ENCODE data around the gene SLC17A8. TPM values are rescaled to one million over a fixed set of nuclear protein-coding genes. Genes with fewer than 3 reads are reported as not detected.

Gene SLC17A8
- total and polyA plus RNA-seq, 4 donors: 0.08 to 3.9 (median 0.24) TPM

DNA sequence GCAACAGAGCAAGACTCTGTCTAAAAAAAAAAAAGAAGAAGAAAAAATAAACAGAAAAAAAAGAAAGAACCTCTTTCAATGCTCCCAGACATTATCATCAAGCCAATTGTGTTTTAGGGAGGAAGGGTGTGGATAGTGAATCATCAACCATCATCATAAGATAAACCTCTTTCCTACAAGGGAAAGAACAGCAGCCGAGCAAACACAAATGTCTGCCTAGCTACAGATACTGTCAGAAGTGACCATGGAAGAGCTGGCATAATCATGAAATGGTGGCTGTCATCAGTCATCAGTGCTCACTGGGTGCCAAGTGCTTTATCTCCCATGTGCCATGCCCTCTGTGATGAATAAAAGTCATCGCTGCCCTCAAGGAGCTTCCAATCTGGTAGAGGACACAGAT, 46.6 kb downstream of the SLC17A8 start:
- H3K27ac ChIP-seq (ENCODE audit: low read depth in 1 of 2, low read length in 2 of 2): no peak overlapping the region
- no peak overlapping the region for H3K9ac ChIP-seq (ENCODE audit: low read depth in 1 of 2, low read length in 2 of 2)
- no peaks in the 10 kb centered on the region for H3K4me1 ChIP-seq (ENCODE audit: control insufficient read depth in 4 of 4, insufficient read depth in 4 of 4, low read length in 3 of 4)
- DNase-seq (ENCODE audit: low spot score): no peak
- TF ChIP-seq, protein P1, sequence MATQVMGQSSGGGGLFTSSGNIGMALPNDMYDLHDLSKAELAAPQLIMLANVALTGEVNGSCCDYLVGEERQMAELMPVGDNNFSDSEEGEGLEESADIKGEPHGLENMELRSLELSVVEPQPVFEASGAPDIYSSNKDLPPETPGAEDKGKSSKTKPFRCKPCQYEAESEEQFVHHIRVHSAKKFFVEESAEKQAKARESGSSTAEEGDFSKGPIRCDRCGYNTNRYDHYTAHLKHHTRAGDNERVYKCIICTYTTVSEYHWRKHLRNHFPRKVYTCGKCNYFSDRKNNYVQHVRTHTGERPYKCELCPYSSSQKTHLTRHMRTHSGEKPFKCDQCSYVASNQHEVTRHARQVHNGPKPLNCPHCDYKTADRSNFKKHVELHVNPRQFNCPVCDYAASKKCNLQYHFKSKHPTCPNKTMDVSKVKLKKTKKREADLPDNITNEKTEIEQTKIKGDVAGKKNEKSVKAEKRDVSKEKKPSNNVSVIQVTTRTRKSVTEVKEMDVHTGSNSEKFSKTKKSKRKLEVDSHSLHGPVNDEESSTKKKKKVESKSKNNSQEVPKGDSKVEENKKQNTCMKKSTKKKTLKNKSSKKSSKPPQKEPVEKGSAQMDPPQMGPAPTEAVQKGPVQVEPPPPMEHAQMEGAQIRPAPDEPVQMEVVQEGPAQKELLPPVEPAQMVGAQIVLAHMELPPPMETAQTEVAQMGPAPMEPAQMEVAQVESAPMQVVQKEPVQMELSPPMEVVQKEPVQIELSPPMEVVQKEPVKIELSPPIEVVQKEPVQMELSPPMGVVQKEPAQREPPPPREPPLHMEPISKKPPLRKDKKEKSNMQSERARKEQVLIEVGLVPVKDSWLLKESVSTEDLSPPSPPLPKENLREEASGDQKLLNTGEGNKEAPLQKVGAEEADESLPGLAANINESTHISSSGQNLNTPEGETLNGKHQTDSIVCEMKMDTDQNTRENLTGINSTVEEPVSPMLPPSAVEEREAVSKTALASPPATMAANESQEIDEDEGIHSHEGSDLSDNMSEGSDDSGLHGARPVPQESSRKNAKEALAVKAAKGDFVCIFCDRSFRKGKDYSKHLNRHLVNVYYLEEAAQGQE (IDR thresholded peaks at IDR 0.05): no peak
- no peaks in the 10 kb centered on the region for H3K36me3 ChIP-seq (ENCODE audit: control insufficient read depth in 4 of 4, insufficient read depth in 3 of 4, low read depth in 1 of 4, low read length in 3 of 4)
- H3K9me3 ChIP-seq (ENCODE audit: control insufficient read depth in 4 of 4, low read length in 3 of 4): no peaks in the 10 kb centered on the region
- H3K4me3 ChIP-seq (ENCODE audit: low read depth in 1 of 3, low read length in 3 of 3): no peak overlapping the region
- H3K27me3 ChIP-seq (ENCODE audit: control insufficient read depth in 4 of 4, insufficient read depth in 4 of 4, low read length in 3 of 4): no peaks in the 10 kb centered on the region
- 89% methylated on average over 2 of the region's 2 CpGs for WGBS

DNA sequence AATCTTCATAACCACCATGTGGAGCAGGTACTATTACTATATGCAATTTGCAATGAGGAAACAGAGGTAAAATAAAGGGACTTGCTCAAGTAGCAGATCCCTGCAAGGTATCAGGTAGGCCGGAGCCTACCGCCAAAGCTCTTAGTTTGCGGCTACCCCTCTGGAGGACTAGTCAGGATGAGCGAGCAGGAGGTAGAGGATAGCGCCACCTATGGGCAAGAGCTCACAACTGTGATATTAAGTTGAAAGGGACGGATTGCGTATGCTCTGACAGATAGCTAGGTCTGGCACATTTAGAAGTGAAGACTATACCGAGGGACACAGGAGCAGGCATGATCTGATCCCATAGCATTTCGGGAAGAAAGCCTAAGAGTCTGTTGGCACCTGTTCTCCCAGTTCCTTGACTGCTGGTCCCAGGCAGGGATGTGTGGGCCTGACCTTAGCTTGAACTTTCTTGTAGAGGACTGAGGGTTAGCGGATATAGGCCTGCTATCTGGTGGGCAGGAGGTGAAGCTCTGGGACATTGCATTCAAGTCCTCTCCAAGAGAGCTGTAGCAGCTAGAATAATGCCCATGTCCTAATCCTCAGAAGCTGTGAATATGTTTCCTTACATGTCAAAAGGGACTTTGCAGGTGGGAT, 48.0 kb downstream of the SLC17A8 start:
- no peaks in the 10 kb centered on the region for H3K4me1 ChIP-seq (ENCODE audit: control insufficient read depth in 4 of 4, insufficient read depth in 4 of 4, low read length in 3 of 4)
- no peaks in the 10 kb centered on the region for H3K27me3 ChIP-seq (ENCODE audit: control insufficient read depth in 4 of 4, insufficient read depth in 4 of 4, low read length in 3 of 4)
- peak; percentile 50 for DNase-seq (ENCODE audit: low spot score)
- no peak overlapping the region for H3K9ac ChIP-seq (ENCODE audit: low read depth in 1 of 2, low read length in 2 of 2)
- 82% methylated on average over 10 of the region's 10 CpGs for WGBS
- H3K4me3 ChIP-seq (ENCODE audit: low read depth in 1 of 3, low read length in 3 of 3): no peak overlapping the region
- no peaks in the 10 kb centered on the region for H3K36me3 ChIP-seq (ENCODE audit: control insufficient read depth in 4 of 4, insufficient read depth in 3 of 4, low read depth in 1 of 4, low read length in 3 of 4)
- TF ChIP-seq EGR1 (IDR thresholded peaks at IDR 0.05; ENCODE audit: low read depth in 2 of 2) (no peak), RAD21 (IDR thresholded peaks at IDR 0.05) (peak in 1 of 2 donors; percentile 40)
- no peak overlapping the region for H3K27ac ChIP-seq (ENCODE audit: low read depth in 1 of 2, low read length in 2 of 2)
- H3K9me3 ChIP-seq (ENCODE audit: control insufficient read depth in 4 of 4, low read length in 3 of 4): no peaks in the 10 kb centered on the region

DNA sequence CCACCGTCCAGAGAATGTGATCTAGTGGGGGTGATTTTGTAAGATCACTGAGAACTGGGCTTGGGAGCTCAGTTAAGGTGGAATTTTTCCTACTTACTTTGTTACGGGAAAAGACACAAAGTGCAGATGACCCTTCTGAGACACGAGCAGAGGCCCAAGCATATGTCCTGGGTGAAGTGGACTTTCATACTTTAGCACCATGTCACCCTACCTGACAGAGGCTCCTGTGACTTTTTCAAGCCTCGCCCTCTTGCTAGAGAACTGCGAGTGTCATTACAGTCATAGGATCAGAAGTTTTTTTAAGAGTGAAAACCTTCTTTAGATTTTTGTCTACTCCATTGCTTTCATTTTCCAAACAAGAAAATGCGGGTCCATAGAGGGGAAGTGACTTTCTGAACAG, 56.1 kb downstream of the SLC17A8 start:
- H3K4me1 ChIP-seq (ENCODE audit: control insufficient read depth in 4 of 4, insufficient read depth in 4 of 4, low read length in 3 of 4): peaks cover 0 to 3% (median 0%) of the 10 kb centered on the region in 4 donors
- H3K4me3 ChIP-seq (ENCODE audit: low read depth in 1 of 3, low read length in 3 of 3): no peak overlapping the region
- H3K27me3 ChIP-seq (ENCODE audit: control insufficient read depth in 4 of 4, insufficient read depth in 4 of 4, low read length in 3 of 4): no peaks in the 10 kb centered on the region
- DNase-seq (ENCODE audit: low spot score): no peak
- TF ChIP-seq SP1 (IDR thresholded peaks at IDR 0.05): no peak
- TF ChIP-seq TAF1 (conservative IDR thresholded peaks at IDR 0.05): no peak
- no peak for TF ChIP-seq RAD21 (IDR thresholded peaks at IDR 0.05)
- TF ChIP-seq CTCF (IDR thresholded peaks at IDR 0.05; ENCODE audit: low read depth, low read length, missing input control): no peak
- no peak for TF ChIP-seq NR2F2 (IDR thresholded peaks at IDR 0.05)
- no peak for TF ChIP-seq EGR1 (IDR thresholded peaks at IDR 0.05; ENCODE audit: low read depth in 2 of 2)
- no peak for TF ChIP-seq HNF4G (IDR thresholded peaks at IDR 0.05)
- H3K27ac ChIP-seq (ENCODE audit: low read depth in 1 of 2, low read length in 2 of 2): no peak overlapping the region
- H3K36me3 ChIP-seq (ENCODE audit: control insufficient read depth in 4 of 4, insufficient read depth in 3 of 4, low read depth in 1 of 4, low read length in 3 of 4): no peaks in the 10 kb centered on the region
- H3K9me3 ChIP-seq (ENCODE audit: control insufficient read depth in 4 of 4, low read length in 3 of 4): no peaks in the 10 kb centered on the region
- 92% methylated on average over 6 of the region's 6 CpGs for whole genome bisulfite sequencing
- H3K9ac ChIP-seq (ENCODE audit: low read depth in 1 of 2, low read length in 2 of 2): no peak overlapping the region

Measured in liver (tissue), 9 donors.